HG02840 (cell line): ENCODE data around the gene TGM2.

Experiments
- ATAC-seq: cut with Tn5 transposase; IDR thresholded peaks from one replicate; pipeline ENCODE4 v1.9.1; 2021; ENCODE audit warnings: mild to moderate bottlenecking, moderate library complexity, moderate number of reproducible peaks; ENCODE audit not compliant: unreplicated experiment, low FRiP score

TGM2 gene

DNA sequence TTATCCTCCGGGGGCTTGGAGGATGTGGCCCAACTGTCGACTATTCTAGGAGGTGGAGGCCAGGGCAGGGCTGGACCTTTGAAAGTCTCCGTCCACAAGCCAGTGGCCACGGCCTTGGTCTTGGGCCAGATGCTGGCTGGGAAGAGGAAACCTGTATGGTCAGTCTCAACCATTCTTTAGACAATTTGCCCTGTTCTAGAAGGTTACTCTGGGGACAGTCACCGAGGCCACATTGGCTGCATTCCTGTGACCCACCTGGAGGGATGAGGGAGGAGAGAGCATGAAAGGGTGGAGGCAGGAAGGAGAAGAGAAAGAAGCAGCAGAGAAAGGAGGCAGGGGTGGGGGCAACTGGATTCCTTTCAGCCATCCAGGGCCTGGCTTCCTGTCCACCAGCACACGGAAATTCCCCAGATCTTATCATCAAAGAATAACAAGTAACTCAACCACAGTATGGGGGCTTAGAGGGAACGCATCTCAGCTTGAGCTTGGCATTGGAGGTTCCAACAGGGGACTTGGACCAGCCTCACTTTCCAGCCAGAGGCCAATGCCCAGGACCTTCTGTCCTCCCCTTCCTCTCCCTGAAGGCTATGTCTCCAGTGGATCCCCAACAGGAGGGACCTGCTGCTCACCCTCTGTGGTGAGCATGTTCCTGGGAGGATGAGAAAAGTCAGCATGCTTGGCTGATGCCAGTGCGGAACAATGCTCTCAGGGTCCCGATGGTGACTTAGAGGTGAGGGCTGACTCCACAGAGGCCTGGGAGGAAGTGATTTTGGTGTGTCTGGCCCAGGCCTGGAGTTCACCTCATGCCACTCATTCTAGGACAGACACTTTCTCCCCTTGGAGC is 30.4 kb downstream of the TGM2 start:
- no peak for ATAC-seq

- no peak for ATAC-seq
Measured at GRCh38 chr20:38133680-38134426, 31.2 kb downstream of the TGM2 start.

- no peak for ATAC-seq
Measured at GRCh38 chr20:38132910-38133501, 32.1 kb downstream of the TGM2 start.

GRCh38 chr20:38132156-38132909 is 32.7 kb downstream of the TGM2 start:
- ATAC-seq = no peak

- ATAC-seq = no peak
Measured at GRCh38 chr20:38131588-38132121, 33.4 kb downstream of the TGM2 start.

DNA sequence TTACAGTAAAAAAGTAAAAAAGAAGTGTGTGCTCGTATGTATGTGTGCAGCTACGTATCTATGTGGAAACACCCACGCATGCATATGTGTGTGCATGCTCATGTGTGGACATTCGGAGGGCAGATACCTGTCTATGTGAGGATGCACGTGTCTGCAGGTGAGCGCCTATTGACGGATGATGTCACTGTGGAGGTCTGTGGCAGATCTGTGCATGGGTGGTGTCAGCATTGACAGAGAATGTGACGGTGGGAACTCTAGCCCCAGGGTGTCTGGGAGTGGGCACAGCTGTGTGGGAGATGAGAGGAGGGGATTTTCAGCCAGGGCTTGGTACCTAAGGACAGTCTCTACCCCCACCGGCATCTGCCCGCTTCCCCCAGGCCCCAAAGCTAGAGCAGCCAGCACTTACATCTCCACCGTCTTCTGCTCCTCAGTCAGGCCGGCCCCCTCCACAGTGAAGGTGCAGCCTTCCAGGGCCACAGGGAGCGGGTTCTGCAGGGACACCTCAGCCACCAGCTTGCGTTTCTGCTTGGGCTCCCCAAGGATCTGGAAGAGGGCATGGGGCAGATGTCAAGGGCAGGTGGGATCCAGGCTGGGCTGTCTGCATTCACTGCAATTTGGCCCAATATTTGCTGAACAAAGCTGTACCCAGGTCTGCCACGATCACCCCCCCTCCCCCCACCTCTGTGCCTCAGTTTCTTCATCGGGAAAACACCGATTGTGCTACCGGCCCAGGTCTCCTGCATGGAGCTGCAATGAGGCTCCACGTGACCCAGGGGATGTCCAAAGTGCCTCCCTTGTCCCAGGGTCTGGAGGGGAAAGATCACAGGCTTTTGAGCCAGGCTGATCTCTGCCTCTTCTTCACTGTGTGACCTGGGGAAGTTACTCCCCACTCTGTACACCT is 34.1 kb downstream of the TGM2 start:
- ATAC-seq = no peak

- no peak for ATAC-seq
Measured at GRCh38 chr20:38129893-38130609, 35.0 kb downstream of the TGM2 start.

DNA sequence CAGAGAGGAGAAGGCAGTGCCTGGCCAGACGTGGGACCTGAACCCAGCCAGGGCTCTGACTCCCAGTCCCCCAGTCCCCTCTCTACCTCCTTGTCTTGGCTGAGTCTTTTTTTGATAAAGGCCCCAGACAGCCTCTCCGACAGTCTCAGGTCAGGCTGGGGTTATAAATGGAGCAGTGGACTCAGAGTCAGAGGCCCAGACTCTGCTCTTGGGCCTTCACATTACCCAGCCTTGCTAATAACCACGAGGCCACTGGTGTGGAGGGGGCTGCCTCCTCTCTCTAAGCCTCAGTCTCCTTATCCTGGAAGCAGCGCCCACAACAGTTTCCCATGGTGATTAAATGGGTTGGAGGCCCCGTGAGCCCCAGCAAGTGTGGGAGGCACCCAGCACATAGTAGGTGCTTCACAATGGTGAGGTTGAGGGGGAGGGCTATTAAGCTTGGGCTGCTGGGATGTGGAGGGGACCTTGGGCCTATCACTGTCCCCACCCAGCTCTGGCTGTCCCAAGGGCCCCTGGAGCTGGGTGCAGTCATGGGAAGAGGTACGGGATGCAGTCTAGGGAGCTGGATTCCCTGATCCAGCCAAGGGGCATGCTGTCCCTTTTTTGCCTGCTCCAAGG is 35.7 kb downstream of the TGM2 start:
- ATAC-seq = no peak

- no peak for ATAC-seq
Measured at GRCh38 chr20:38128691-38129090, 36.4 kb downstream of the TGM2 start.

DNA sequence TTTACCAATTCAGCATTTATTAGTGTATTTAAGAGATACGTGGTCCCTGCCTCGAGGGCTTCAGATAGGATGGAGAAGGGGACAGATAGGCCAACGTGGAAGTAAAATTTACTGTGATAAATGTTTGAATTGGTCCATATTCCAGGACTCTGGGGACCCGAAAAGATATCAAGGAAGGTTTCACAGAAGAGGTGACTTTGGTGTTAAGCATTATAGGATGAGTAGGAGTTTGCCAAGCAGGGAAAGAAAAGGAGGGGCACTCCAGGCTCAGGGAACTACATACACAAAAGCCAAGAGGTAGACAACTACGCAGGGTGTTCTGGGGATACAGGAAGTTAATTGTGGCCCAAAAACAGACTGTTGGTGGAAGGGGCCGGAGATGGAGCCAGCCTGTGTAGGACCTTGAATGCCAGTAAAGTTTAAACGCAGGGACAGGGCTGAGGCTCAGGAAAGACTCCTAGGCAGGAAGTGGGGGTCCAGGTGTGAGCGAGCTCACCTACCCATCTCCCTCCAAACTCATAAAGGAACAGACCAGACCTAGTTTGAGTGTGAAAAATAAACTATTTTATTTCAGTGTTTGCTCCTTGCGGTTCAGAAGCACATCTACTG is 37.0 kb downstream of the TGM2 start:
- no peak for ATAC-seq

- no peak for ATAC-seq
Measured at GRCh38 chr20:38126932-38127621, 38.0 kb downstream of the TGM2 start.

DNA sequence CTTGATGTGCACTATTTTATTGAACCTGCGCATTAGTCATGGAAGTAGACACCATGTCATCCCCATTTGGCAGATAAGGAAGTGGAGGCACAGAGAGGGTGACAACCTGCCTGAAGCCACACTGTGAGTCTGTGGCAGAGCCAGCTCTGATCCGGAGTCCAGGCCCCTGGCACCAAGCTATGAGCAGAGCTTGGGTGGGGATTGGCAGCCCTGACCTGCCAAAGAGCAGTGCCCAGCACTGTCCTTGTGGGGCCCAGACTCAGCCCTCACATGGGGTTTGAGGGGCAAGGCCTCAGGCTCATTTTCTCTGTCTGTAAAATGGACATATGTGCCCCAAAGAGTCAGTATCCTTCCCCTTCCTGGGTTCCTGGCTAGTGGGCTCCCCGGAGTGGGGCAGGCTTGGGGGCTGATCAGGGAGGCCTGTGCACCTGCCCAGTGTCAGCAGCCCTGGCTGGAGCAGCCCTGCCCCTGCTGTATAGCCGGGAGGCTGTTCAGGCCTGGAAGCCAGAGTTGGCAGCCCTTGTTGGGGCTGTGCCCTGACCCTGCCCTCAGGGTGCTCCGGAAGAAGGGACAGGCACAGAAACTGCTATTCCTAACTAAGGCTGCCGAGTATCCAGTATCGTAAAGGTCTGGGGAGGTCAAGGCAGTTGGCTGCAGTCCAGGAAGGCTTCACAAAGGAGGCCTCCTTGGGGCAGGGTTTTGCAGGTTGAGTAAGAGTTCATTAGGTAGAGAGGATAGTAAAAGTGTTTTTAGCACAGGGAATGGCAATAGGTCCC is 38.7 kb downstream of the TGM2 start:
- no peak for ATAC-seq

DNA sequence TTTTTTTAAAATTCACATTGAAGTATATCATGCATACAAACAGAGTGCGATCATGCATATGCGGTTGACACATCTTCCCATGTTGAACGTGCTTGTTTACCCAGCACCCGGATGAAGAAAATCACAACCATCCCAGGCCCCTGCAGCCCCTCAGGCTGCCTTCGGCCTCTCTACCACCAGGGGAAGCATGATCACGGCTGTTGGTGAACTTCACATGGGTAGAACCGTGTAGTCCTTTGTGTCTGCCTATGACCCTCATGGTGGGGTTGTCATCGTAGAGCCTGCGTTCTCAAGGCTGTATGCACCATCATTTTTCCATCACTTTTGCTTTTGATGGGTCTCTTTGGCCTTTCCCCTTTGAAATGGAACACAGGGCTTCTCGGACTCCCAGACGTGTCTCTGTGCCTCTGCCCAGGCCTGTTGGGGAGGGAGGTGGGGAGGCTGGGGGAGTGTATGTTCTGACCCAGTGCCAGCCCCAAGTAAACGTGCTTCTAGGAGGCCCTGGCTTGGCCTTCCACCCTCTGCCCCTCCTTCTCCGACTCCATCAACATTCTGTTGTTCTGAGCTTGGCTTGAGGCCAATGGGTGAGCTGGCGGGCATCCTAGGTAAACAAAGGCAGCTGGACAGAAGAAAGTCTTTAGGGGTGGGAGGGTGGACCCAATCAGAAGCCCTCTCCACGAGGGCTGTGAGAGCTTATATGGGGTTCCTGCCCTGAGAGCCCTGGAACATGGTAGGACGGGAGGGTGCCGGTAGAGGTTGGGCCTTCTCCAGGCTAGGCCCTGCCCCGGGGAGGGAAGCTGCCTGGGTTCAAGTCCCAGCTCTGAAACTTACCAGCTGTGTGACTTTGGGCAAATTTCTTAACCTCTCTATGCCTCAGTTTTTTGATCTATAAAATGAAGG is 39.7 kb downstream of the TGM2 start:
- ATAC-seq = no peak

GRCh38 chr20:38123021-38123587 is 42.0 kb downstream of the TGM2 start:
- no peak for ATAC-seq

DNA sequence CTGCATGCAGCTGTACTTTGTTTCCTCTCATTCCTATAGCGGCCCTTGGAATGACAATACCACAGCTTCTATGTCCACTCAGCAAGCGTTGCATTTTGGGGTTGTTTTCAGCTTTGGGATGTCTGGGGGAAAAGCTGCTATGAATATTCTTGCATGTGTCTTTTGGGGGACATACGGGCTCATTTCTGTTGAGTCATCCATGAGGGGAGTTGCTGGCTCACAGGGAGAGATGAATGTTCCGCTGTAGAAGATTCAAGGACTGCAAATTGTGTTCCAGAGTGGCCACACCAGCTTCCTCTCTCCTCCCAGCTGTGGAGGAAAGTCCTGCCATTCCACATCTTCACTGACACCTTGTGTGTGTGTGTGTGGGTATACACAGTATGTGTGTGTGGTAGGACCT is 43.3 kb downstream of the TGM2 start:
- no peak for ATAC-seq
